HepG2 (cell line): Measurements from ENCODE around the gene NDUFS6. TPM values are rescaled to one million over a fixed set of nuclear protein-coding genes. Genes with fewer than 3 reads are reported as not detected.

ENCODE experiments used
- ARID4A ChIP-seq: sonication (generic); formaldehyde crosslinking; IDR thresholded peaks from 2 replicates; pipeline ENCODE4 v1.5.0; 2020; ENCODE audit warnings: mild to moderate bottlenecking, missing genetic modification reagents, borderline replicate concordance
- BORCS8-MEF2B ChIP-seq: sonication (generic); formaldehyde crosslinking; IDR thresholded peaks from 2 replicates; pipeline ENCODE4 v1.8.0; 2022; ENCODE audit warnings: mild to moderate bottlenecking, missing genetic modification reagents
- HDAC1 ChIP-seq: sonication (generic); formaldehyde crosslinking; IDR thresholded peaks from 2 replicates; pipeline ENCODE4 v1.5.1; 2020; ENCODE audit warnings: mild to moderate bottlenecking, missing genetic modification reagents
- HOXD1 ChIP-seq: sonication (generic); formaldehyde crosslinking; IDR thresholded peaks from 2 replicates; pipeline ENCODE4 v1.5.0; 2020; ENCODE audit warnings: missing genetic modification reagents
- KLF12 ChIP-seq: sonication (generic); formaldehyde crosslinking; IDR thresholded peaks from 2 replicates; pipeline ENCODE4 v1.4.0; 2020; ENCODE audit warnings: missing genetic modification reagents, borderline replicate concordance
- KMT2B ChIP-seq: IDR thresholded peaks from 2 replicates; pipeline ENCODE4 v1.6.1; 2016; ENCODE audit warnings: missing genetic modification reagents, missing compliant biosample characterization
- SIX1 ChIP-seq: sonication (generic); formaldehyde crosslinking; IDR thresholded peaks from 2 replicates; pipeline ENCODE4 v1.4.0; 2020; ENCODE audit warnings: missing genetic modification reagents, borderline replicate concordance
- YEATS4 ChIP-seq: sonication (generic); formaldehyde crosslinking; IDR thresholded peaks from 2 replicates; pipeline ENCODE4 v1.4.0; 2020; ENCODE audit warnings: missing genetic modification reagents, borderline replicate concordance
- ZBTB2 ChIP-seq: sonication (generic); formaldehyde crosslinking; IDR thresholded peaks from 2 replicates; pipeline ENCODE4 v1.8.0; 2022; ENCODE audit warnings: low read depth, missing genetic modification reagents
- ZNF567 ChIP-seq: sonication (generic); formaldehyde crosslinking; IDR thresholded peaks from 2 replicates; pipeline ENCODE4 v1.8.1; 2023; ENCODE audit warnings: mild to moderate bottlenecking, missing genetic modification reagents, borderline replicate concordance
- polyA plus RNA-seq, 8 experiments: library from polyadenylated mRNA; depleted of rRNA in 3 of 8; stranded (reverse) in 7 of 8; unstranded in 1 of 8; fragments of >200 nt; fragmentation: Illumina TruSeq in 4 of 8; extraction: Trizol in 4 of 8; gene quantifications; 2 replicates each; pipeline versions ENCODE4 v1.2.1 to v1.2.3, GENCODE V29; 2011 to 2016; ENCODE audit warnings: low read depth in 4 of 8, missing spikeins in 1 of 8, mixed read lengths in 1 of 8; ENCODE audit not compliant: insufficient read depth in 1 of 8
- total RNA-seq, 5 experiments: library from RNA; depleted of rRNA; stranded (reverse); fragments of >200 nt; fragmentation: Illumina TruSeq; extraction: Trizol; gene quantifications; 2 replicates each; pipeline ENCODE4 v1.2.3, GENCODE V29; 2016; ENCODE audit warnings: low read depth in 1 of 5
- TF ChIP-seq, protein P1 (sequence below): sonication (generic); formaldehyde crosslinking; IDR thresholded peaks from 2 replicates; pipeline ENCODE4 v1.4.0; 2020; ENCODE audit warnings: missing genetic modification reagents
- TF ChIP-seq, protein P2 (sequence below): sonication (generic); formaldehyde crosslinking; IDR thresholded peaks from 2 replicates; pipeline ENCODE4 v1.8.1; 2023; ENCODE audit warnings: mild to moderate bottlenecking, inconsistent platforms, moderate library complexity, missing genetic modification reagents, borderline replicate concordance
- TF ChIP-seq, protein P3 (sequence below): sonication (generic); formaldehyde crosslinking; IDR thresholded peaks from 2 replicates; pipeline ENCODE4 v1.8.0; 2022; ENCODE audit warnings: missing genetic modification reagents, mild to moderate bottlenecking, inconsistent platforms, borderline replicate concordance
- TF ChIP-seq, protein P4 (sequence below): IDR thresholded peaks from 2 replicates; pipeline ENCODE4 v1.6.1; 2016; ENCODE audit warnings: missing compliant biosample characterization, missing genetic modification reagents, borderline replicate concordance

The NDUFS6 gene
- total and polyA plus RNA-seq, 2 of the 13 experiments (the other 11 are each of a cell fraction or from before 2014, with no cell fraction given): 23.7 to 50.4 TPM

GRCh38 chr5:1799602-1800471 lies 1.4 kb upstream of the NDUFS6 start, which contains the start of gene MRPL36 (continued):
- TF ChIP-seq, protein P1, sequence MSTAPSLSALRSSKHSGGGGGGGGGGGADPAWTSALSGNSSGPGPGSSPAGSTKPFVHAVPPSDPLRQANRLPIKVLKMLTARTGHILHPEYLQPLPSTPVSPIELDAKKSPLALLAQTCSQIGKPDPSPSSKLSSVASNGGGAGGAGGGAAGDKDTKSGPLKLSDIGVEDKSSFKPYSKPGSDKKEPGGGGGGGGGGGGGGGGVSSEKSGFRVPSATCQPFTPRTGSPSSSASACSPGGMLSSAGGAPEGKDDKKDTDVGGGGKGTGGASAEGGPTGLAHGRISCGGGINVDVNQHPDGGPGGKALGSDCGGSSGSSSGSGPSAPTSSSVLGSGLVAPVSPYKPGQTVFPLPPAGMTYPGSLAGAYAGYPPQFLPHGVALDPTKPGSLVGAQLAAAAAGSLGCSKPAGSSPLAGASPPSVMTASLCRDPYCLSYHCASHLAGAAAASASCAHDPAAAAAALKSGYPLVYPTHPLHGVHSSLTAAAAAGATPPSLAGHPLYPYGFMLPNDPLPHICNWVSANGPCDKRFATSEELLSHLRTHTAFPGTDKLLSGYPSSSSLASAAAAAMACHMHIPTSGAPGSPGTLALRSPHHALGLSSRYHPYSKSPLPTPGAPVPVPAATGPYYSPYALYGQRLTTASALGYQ (CRISPR knock-in tag): peak; percentile 48; the same call in 1 of the 2 replicates
- TF ChIP-seq ARID4A (CRISPR knock-in tag): peak; percentile 88; the same call in 1 of the 2 replicates
- TF ChIP-seq HOXD1 (CRISPR knock-in tag): 0 out of 2 replicates have a peak, but pooled peaks have one; percentile 16
- TF ChIP-seq, protein P2, sequence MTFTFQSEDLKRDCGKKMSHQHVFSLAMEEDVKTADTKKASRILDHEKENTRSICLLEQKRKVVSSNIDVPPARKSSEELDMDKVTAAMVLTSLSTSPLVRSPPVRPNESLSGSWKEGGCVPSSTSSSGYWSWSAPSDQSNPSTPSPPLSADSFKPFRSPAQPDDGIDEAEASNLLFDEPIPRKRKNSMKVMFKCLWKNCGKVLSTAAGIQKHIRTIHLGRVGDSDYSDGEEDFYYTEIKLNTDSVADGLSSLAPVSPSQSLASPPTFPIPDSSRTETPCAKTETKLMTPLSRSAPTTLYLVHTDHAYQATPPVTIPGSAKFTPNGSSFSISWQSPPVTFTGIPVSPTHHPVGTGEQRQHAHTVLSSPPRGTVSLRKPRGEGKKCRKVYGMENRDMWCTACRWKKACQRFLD: no peak
- peak; percentile 71 for TF ChIP-seq HDAC1
- TF ChIP-seq ZBTB2 (CRISPR knock-in tag): no peak
- no peak for TF ChIP-seq SIX1
- peak; percentile 38; the same call in 1 of the 2 replicates for TF ChIP-seq BORCS8-MEF2B (CRISPR knock-in tag)
- peak; percentile 55 for TF ChIP-seq YEATS4 (CRISPR knock-in tag)
- TF ChIP-seq KLF12 (CRISPR knock-in tag): no peak
- TF ChIP-seq, protein P3, sequence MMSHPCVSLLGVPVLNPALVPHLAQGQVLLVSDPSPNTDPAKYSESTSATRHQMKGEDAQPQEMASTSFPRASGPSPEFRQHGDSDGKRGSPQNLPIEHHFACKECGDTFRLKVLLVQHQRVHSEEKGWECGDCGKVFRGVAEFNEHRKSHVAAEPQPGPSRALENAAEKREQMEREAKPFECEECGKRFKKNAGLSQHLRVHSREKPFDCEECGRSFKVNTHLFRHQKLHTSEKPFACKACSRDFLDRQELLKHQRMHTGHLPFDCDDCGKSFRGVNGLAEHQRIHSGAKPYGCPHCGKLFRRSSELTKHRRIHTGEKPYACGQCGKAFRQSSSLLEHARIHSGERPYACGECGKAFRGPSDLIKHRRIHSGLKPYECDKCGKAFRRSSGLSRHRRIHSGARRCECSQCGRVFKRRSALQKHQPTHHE: no peak
- TF ChIP-seq ZNF567 (CRISPR knock-in tag): no peak
- TF ChIP-seq, protein P4, sequence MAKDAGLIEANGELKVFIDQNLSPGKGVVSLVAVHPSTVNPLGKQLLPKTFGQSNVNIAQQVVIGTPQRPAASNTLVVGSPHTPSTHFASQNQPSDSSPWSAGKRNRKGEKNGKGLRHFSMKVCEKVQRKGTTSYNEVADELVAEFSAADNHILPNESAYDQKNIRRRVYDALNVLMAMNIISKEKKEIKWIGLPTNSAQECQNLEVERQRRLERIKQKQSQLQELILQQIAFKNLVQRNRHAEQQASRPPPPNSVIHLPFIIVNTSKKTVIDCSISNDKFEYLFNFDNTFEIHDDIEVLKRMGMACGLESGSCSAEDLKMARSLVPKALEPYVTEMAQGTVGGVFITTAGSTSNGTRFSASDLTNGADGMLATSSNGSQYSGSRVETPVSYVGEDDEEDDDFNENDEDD (CRISPR knock-in tag): peak; percentile 46; the same call in 1 of the 2 replicates
- peak; percentile 60 for TF ChIP-seq KMT2B (CRISPR knock-in tag)
